Body of pancreas (tissue), 4 donors: Measurements from ENCODE around the gene FBN3.

ENCODE experiments used
- POLR2A ChIP-seq, 3 donors: fragments of 450-650 bp; IDR thresholded peaks; one replicate each; pipeline ENCODE4 v1.6.1; 2016; ENCODE audit warnings: antibody characterized with exemption in 3 of 3, mild to moderate bottlenecking in 2 of 3
- TF ChIP-seq, protein P1 (sequence below), 7 experiments: fragments of 450-650 bp in 4 of 7; fragments of 200-600 bp in 3 of 7; sonication (generic) in 3 of 7; IDR thresholded peaks; one replicate each; pipeline ENCODE4 v1.5.1; 2016 to 2019; ENCODE audit warnings: antibody characterized with exemption in 7 of 7

DNA sequence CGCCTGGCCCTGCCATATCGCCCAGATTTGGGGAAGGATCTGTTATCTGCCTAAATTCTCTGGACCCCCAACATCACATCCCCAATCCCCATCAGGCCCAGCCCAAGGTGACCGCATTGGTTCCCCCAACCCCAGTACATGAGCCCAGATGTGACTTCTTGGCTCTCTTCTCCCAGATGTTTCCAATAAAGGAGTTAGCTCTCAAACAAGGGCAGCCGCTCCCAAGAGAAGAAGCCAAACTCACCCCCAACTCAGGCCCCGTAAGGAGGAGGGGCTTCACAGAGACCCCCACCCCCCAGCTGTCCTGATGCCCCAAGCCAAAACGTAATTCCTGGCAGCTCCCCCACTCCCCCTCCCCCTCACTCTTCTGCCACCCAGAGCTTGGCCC is 6.9 kb downstream of the FBN3 start:
- TF ChIP-seq POLR2A (IDR thresholded peaks at IDR 0.05) = no peak
- TF ChIP-seq, protein P1, sequence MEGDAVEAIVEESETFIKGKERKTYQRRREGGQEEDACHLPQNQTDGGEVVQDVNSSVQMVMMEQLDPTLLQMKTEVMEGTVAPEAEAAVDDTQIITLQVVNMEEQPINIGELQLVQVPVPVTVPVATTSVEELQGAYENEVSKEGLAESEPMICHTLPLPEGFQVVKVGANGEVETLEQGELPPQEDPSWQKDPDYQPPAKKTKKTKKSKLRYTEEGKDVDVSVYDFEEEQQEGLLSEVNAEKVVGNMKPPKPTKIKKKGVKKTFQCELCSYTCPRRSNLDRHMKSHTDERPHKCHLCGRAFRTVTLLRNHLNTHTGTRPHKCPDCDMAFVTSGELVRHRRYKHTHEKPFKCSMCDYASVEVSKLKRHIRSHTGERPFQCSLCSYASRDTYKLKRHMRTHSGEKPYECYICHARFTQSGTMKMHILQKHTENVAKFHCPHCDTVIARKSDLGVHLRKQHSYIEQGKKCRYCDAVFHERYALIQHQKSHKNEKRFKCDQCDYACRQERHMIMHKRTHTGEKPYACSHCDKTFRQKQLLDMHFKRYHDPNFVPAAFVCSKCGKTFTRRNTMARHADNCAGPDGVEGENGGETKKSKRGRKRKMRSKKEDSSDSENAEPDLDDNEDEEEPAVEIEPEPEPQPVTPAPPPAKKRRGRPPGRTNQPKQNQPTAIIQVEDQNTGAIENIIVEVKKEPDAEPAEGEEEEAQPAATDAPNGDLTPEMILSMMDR (IDR thresholded peaks at IDR 0.05) = no peak
